Vagina (tissue), 2 donors: Measurements from ENCODE around the gene WDR74.

Source experiments
- CTCF ChIP-seq, 3 experiments: fragments of 450-650 bp in 2 of 3; fragments of 200-600 bp in 1 of 3; sonication (generic) in 1 of 3; IDR thresholded peaks; one replicate each; pipeline ENCODE4 v1.5.1; 2017 to 2019; ENCODE audit warnings: antibody characterized with exemption in 3 of 3, mild to moderate bottlenecking in 2 of 3, moderate library complexity in 2 of 3
- POLR2A ChIP-seq, 2 donors: fragments of 450-650 bp; IDR thresholded peaks; one replicate each; pipeline ENCODE4 v1.6.1; 2017; ENCODE audit warnings: antibody characterized with exemption in 2 of 2, mild to moderate bottlenecking in 2 of 2, moderate library complexity in 2 of 2

DNA sequence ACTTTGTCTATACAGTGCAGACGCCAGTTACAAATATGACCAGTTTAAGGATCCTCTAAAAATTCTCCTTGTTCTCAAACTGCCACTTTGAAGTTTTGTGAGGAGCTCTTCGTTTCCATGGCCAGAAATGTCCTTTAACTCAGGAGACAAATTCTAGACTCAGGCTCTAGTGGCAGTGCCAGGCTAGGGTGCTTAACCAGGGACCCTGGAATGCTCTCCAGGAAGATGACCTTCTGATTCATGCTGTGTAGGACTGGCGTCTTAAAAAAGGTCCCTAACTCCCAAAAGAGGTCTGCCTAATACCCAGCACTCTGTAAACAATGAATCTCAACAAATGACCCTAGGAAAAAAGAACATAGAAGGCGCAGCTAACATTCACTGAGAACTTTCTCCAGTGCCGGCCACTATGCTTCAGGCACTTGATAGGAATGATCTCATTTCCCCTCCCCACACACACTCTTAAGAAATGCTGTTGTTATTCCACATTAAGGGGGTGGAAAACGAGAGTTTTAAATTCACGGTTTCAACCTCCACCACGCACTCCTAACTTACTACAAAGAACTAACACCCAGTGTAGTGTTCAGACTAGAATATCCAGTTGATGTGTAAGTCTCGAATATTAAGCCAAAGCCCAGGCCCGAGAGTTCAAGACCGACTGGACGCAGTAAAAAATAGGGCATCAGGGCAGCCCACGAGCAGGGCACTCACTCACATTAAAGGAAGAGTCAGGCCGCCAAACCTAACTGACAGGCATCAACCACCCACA lies 34.9 kb downstream of the WDR74 start:
- no peak for TF ChIP-seq CTCF (IDR thresholded peaks at IDR 0.05)
- TF ChIP-seq POLR2A (IDR thresholded peaks at IDR 0.05), result no peak
